ENCODE measurements around the gene RIMKLA. TPM values are rescaled to one million over a fixed set of nuclear protein-coding genes. Genes with fewer than 3 reads are reported as not detected.

The RIMKLA gene
- total and polyA plus RNA-seq, 4 donors, result 0.71 to 8.9 (median 1.4) TPM

DNA sequence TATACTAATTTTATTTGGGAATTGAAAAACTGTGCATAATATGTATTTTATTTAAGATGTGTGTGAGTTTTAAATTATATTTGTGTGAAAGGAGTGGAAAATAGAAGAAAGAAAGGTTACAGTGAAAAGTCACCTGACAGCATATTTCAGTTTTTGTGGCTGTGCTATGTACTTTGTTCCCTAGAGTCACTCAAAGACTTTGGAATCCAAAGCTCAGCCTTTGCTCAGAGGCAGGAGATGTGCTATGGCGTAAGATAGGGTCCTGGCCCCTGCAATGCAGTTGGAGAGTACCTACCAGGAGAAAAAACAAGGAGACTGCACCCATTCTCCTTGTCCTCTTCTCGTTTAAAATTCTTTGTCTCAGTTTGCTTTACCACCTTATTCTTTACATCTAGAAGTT is 85.4 kb downstream of the RIMKLA start:
- no peak overlapping the region for H3K4me3 ChIP-seq
- 87 to 93% methylated on average over 2 of the region's 2 CpGs for WGBS, 2 donors
- peak in 1 of 3 donors; percentile 4 for DNase-seq

DNA sequence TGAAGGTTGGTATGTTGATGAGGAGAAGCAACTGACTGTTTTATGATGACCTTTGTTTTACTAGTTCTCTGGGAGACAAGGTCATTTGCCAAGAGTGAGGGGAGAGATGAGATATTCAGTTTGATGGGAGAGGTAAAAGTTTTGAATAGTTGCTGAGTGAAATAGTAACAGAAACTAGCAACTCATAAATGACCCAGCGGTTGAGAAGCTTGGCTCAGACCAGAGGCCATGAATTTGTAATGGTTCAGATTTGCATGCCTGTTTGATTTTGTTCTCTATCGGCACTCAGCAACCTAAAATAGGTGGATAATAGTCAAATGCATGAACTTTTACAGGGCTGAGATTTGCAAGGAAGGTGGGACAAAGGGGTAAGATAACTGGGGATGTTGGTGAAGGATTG is 89.1 kb downstream of the RIMKLA start:
- H3K27me3 ChIP-seq (ENCODE audit: control insufficient read depth in 3 of 3, insufficient read depth in 3 of 3, low read length in 2 of 3), result no peaks in the 10 kb centered on the region
- ATAC-seq (ENCODE audit: insufficient read depth, low FRiP score) (no peak), DNase-seq (no peak)
- H3K36me3 ChIP-seq (ENCODE audit: control insufficient read depth in 4 of 4, insufficient read depth in 4 of 4, low read length in 4 of 4), result no peaks in the 10 kb centered on the region
- H3K9me3 ChIP-seq (ENCODE audit: control insufficient read depth in 4 of 4, insufficient read depth in 3 of 4, low read length in 3 of 4), result no peaks in the 10 kb centered on the region
- no peak for TF ChIP-seq CTCF (IDR thresholded peaks at IDR 0.05; ENCODE audit: control extremely low read depth, extremely low read depth)
- H3K27ac ChIP-seq (ENCODE audit: low read depth in 1 of 2, low read length in 1 of 2), result no peak overlapping the region
- H3K9ac ChIP-seq (ENCODE audit: insufficient read depth in 1 of 2, low read length in 2 of 2), result no peak overlapping the region
- peaks cover 0 to 1% (median 0%) of the 10 kb centered on the region in 5 donors for H3K4me1 ChIP-seq (ENCODE audit: control insufficient read depth in 5 of 5, insufficient read depth in 5 of 5, low read length in 5 of 5)
- no peak overlapping the region for H3K4me3 ChIP-seq
- 90 to 95% methylated on average over 2 of the region's 2 CpGs for WGBS, 2 donors

More for the DNA sequence above, 85.4 kb downstream of the RIMKLA start:
- peaks cover 0 to 2% (median 0%) of the 10 kb centered on the region in 4 donors for H3K36me3 ChIP-seq (ENCODE audit: control insufficient read depth in 4 of 4, insufficient read depth in 4 of 4, low read length in 4 of 4)
- no peaks in the 10 kb centered on the region for H3K9me3 ChIP-seq (ENCODE audit: control insufficient read depth in 4 of 4, insufficient read depth in 3 of 4, low read length in 3 of 4)
- H3K4me1 ChIP-seq (ENCODE audit: control insufficient read depth in 5 of 5, insufficient read depth in 5 of 5, low read length in 5 of 5), result peaks cover 0 to 15% (median 1%) of the 10 kb centered on the region in 5 donors
- no peak overlapping the region for H3K27ac ChIP-seq (ENCODE audit: low read depth in 1 of 2, low read length in 1 of 2)
- H3K27me3 ChIP-seq (ENCODE audit: control insufficient read depth in 3 of 3, insufficient read depth in 3 of 3, low read length in 2 of 3), result no peaks in the 10 kb centered on the region
- no peak for ATAC-seq (ENCODE audit: insufficient read depth, low FRiP score)
- no peak for TF ChIP-seq CTCF (IDR thresholded peaks at IDR 0.05; ENCODE audit: control extremely low read depth, extremely low read depth)
- no peak overlapping the region for H3K9ac ChIP-seq (ENCODE audit: insufficient read depth in 1 of 2, low read length in 2 of 2)

Other genes starting within 250 kb of the RIMKLA start
- gene GUCA2B, start 227.4 kb upstream of the RIMKLA start, total RNA-seq, result not detected
- gene GUCA2B, start 227.4 kb upstream of the RIMKLA start, polyA plus RNA-seq, result not detected
- gene GUCA2A, start 216.0 kb upstream of the RIMKLA start, total RNA-seq, result not detected
- under 1 TPM; 0.28 to 0.29 TPM for gene GUCA2A, start 216.0 kb upstream of the RIMKLA start, polyA plus RNA-seq
- 100 to 1,000 TPM in 1 of 2 donors, 10 to 100 TPM in 1; 39.6 to 106 TPM for gene FOXJ3, start 45.6 kb upstream of the RIMKLA start, total RNA-seq
- 10 to 100 TPM; 11.9 to 13.5 TPM for gene FOXJ3, start 45.6 kb upstream of the RIMKLA start, polyA plus RNA-seq
- gene ZMYND12, start 75.2 kb downstream of the RIMKLA start, total RNA-seq, result 1 to 10 TPM; 6.6 to 9.1 TPM
- gene ZMYND12, start 75.2 kb downstream of the RIMKLA start, polyA plus RNA-seq, result 1 to 10 TPM; 3.9 to 5.4 TPM
- gene PPCS, start 75.8 kb downstream of the RIMKLA start, total RNA-seq, result 10 to 100 TPM; 33.0 to 63.5 TPM
- gene PPCS, start 75.8 kb downstream of the RIMKLA start, polyA plus RNA-seq, result 100 to 1,000 TPM in 1 of 2 donors, 10 to 100 TPM in 1; 60.4 to 103 TPM
- 10 to 100 TPM; 13.5 to 21.4 TPM for gene CCDC30, start 82.5 kb downstream of the RIMKLA start, total RNA-seq
- 1 to 10 TPM; 1.5 to 5.0 TPM for gene CCDC30, start 82.5 kb downstream of the RIMKLA start, polyA plus RNA-seq

Data from lung (tissue), 12 donors.